HG03342 (cell line): ENCODE measurements around the gene OR2T1.
A peak's percentile ranks its signal among the peaks of the same experiment; 100 is the strongest.
"Not testable (repeated sequence)": the region's sequence is repeated elsewhere in the genome, so short reads cannot be mapped to it uniquely, and the experiment has no call there.

ENCODE experiments used
- ATAC-seq: cut with Tn5 transposase; IDR thresholded peaks from one replicate; pipeline ENCODE4 v1.9.1; 2021; ENCODE audit warnings: mild to moderate bottlenecking, moderate library complexity; ENCODE audit not compliant: unreplicated experiment

OR2T1 gene

DNA sequence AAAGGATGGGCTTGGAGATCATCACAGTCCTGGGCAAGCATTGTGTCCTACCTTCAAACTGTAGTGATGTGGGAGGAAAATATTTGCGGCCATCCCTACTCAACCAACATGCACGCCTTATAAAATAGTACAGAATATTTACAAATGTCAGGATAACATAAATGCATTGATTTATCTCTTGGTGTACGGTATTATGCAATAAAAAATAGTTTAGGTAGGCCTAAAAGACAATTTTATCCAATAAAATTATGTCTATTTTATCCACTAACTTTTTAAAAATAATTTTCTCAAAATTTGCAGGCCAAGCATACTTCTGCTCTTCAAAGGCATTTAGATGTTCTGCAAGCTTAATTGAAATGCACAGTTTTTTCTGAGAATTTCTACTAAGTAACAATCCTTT, at the start of gene OR2T1:
OR2T1 (plus strand) TSS at position 301 of the 400 bp plus-strand sequence. CDS start 3,100 bp downstream, outside the sequence.
- no peak for ATAC-seq

DNA sequence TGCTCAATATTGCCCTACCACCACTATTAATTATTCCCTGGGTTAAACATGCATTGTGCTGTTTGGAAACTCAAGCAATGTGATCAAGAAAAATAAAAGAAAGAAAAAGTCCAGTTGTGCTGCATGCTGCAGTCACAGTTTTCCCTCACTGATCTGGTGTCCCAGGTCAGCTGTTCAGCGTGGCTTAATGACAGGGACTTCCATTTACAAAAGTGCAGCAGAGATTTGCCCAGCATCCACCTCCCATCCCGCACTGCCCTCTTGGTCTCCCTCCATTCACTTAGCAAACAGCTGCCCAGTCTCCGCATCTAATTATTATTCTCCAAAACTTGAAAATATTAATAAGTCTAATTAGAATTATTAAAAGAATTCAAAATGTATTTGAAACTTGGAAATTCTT, 43.4 kb upstream of the OR2T1 start:
- no peak for ATAC-seq

GRCh38 chr1:248361121-248361715, 41.6 kb upstream of the OR2T1 start, which contains the start of gene OR2T4:
OR2T4 (plus strand) TSS chr1:248361665; CDS start chr1:248361665, 0 bp downstream.
- no peak for ATAC-seq

- no peak for ATAC-seq
Observed at GRCh38 chr1:248366609-248367008, 36.2 kb upstream of the OR2T1 start.

GRCh38 chr1:248372394-248372793, 30.5 kb upstream of the OR2T1 start:
- ATAC-seq, result no peak

DNA sequence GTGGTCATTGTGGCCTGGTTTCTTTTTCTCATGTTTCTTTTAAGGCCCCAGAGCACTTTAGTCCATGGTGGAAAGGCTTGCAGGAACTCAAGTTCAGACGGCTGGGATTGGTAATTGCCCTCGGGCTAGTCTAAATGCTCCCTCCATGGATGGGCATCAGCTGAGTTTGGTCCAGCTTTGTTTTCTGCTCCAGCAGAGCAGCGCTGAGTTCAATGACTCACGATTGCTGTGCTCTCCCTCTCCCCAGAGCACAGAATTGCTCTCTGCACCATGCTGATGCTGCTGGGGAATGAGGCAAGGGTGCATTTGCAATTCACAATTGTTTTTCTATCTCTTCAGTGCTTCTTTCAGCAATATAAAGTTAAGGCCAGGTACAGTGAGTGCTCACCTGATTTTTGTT, 29.1 kb upstream of the OR2T1 start:
- no peak for ATAC-seq

DNA sequence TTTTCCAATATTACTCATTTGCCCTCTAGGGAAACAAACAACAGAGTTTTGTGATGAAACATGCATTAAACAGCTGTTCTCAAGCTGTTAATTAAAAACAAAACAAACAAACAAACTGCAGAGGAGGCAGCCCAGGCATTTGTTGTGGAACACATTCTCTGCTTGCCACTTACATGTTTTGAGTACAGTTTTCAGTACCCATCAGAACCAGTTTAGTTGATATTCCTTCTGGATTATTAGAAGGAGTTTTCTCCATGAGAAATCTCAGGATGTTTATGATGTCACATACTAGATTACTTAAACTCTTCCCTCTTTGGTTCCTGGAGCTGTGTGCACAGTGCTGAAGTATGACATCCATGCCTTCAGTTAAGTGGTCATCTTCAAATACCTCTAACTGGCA, 27.4 kb upstream of the OR2T1 start, which contains the start of gene OR2T6:
OR2T6 (plus strand) TSS at position 301 of the 400 bp plus-strand sequence. CDS start 11,863 bp downstream, outside the sequence.
- no peak for ATAC-seq

- ATAC-seq, result no peak
Observed at GRCh38 chr1:248376916-248377315, 25.9 kb upstream of the OR2T1 start.

DNA sequence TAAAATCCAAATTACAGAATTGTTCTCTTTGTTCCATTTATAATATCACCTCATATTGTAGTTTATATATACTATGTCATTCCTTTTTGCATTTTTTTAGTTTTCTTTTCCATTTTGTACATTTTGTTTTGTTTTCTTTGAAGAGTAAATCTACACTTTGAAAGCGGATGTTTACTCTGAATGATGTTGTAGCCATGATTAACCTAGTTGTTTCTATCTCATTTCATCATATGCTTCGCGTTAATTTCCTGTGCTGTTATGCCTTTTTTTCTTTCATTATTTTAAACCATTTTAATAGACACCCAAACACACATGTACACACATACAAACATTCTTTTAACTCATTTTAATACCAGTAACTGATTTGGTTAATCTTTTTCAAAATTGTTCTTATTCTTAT, 22.0 kb upstream of the OR2T1 start:
- no peak for ATAC-seq

DNA sequence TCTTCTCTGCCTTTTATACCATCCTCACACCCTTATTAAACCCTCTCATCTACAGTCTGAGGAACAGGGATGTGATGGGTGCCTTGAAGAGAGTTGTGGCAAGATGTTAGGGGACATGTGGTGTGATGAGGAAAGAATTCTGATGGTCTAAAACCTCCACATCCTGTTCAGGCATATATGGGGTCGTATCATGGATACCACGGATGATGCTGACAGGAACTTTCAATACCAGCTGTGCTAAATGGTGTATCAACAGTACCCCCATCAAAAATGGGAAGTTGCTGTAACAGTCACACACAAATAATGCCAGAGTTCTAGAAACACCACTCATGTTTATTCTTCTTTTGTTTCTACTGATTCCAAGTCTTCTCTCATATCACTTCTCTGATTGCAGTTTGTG, 14.4 kb upstream of the OR2T1 start:
- ATAC-seq, result no peak

- no peak for ATAC-seq
Observed at GRCh38 chr1:248393050-248393449, 9.8 kb upstream of the OR2T1 start.

- no peak for ATAC-seq
Observed at GRCh38 chr1:248404024-248404423, 1.2 kb downstream of the OR2T1 start.

- no peak for ATAC-seq
Observed at GRCh38 chr1:248406721-248407692, 4.2 kb downstream of the OR2T1 start.

- no peak for ATAC-seq
Observed at GRCh38 chr1:248416226-248416625, 13.4 kb downstream of the OR2T1 start.

GRCh38 chr1:248417854-248418253, 15.0 kb downstream of the OR2T1 start:
- ATAC-seq, result no peak

DNA sequence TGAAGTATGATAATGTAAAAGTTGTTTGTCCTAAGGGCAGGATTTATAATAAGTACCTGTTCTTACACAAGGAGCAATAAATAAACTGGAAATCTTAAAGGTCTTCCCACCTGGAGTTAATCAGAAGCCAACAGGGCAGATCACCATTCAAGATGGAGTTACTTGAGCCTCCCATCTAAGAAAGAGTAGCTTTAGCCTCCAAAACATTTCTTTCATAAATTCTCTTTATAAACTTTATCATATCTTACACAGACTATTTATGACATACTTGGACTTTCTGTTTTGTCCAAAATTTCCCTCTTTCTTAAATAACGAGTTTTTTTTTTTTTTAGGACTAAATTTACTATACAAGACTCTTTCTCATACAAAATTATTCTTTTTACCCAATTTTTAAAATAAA, 18.5 kb downstream of the OR2T1 start:
- no peak for ATAC-seq

DNA sequence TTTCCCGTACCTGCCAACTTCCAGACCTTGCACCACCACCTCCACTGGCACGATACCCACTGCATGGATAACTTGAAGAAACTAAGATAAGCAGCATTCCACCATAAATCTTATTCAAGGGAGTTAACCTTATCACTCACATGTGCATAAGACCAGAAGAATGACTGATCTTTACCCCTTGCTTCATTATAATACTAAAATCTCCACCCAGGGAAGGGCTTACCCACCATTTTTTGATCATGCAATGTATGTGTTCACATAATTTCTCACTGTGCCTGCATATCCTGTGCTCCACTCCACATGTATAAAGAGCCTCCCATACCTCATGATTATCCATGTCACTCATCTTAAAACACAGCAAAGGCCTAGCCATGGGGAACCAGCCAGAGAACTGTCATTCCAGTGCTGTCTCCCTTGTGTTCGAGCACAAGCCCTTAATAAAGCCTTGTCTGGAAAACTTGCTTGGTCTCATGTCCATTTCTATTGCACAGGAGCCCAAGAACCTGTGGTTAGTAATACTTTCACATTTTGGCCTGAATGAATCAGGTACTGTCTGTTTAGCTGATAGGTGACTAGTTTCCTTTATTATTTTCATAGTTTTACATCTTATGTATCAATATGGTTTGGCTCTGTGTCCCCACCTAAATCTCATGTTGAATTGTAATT, 24.8 kb downstream of the OR2T1 start:
- ATAC-seq, result peak; percentile 42

- ATAC-seq, result peak; percentile 95
Observed at GRCh38 chr1:248428192-248428533, 25.3 kb downstream of the OR2T1 start.

- ATAC-seq, result not testable (repeated sequence)
Observed at GRCh38 chr1:248431683-248432082, 28.8 kb downstream of the OR2T1 start.

GRCh38 chr1:248432201-248432600, 29.4 kb downstream of the OR2T1 start:
- peak; percentile 36 for ATAC-seq

GRCh38 chr1:248433811-248434415, 31.1 kb downstream of the OR2T1 start:
- ATAC-seq, result not testable (repeated sequence)
